Cardiac fibroblast (primary cell): Measurements from ENCODE around the gene ZNF423.

ENCODE experiments used
- DNase-seq, 2 donors: peaks; one replicate each; pipeline versions ENCODE4 v3.0.0 to v3.0.0-alpha.2; 2010; ENCODE audit warnings: low read depth in 2 of 2
- H3K4me3 ChIP-seq, 2 donors: replicated peaks in 1 of 2; 1 replicate in 1 of 2; 2 replicates in 1 of 2; pipeline ENCODE4 v1.5.1; 2011; ENCODE audit warnings: low read depth in 2 of 2, low read length in 2 of 2, mild to moderate bottlenecking in 2 of 2, moderate library complexity in 1 of 2
- TF ChIP-seq, protein P1 (sequence below): IDR thresholded peaks from one replicate; pipeline ENCODE4 v1.5.1; 2011; ENCODE audit warnings: low read depth, mild to moderate bottlenecking, low read length, inconsistent platforms

Gene ZNF423

GRCh38 chr16:49855822-49856671, at the start of gene ZNF423:
Gene ZNF423 (minus strand): TSS chr16:49856112. CDS start chr16:49855774, 338 bp downstream.
- TF ChIP-seq, protein P1, sequence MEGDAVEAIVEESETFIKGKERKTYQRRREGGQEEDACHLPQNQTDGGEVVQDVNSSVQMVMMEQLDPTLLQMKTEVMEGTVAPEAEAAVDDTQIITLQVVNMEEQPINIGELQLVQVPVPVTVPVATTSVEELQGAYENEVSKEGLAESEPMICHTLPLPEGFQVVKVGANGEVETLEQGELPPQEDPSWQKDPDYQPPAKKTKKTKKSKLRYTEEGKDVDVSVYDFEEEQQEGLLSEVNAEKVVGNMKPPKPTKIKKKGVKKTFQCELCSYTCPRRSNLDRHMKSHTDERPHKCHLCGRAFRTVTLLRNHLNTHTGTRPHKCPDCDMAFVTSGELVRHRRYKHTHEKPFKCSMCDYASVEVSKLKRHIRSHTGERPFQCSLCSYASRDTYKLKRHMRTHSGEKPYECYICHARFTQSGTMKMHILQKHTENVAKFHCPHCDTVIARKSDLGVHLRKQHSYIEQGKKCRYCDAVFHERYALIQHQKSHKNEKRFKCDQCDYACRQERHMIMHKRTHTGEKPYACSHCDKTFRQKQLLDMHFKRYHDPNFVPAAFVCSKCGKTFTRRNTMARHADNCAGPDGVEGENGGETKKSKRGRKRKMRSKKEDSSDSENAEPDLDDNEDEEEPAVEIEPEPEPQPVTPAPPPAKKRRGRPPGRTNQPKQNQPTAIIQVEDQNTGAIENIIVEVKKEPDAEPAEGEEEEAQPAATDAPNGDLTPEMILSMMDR = no peak
- DNase-seq = no peak
- peak within 1 kb of the TSS; percentile 58 to 60 for H3K4me3 ChIP-seq

GRCh38 chr16:49904348-49905062, 48.6 kb upstream of the ZNF423 start:
- H3K4me3 ChIP-seq = no peak overlapping the region
- TF ChIP-seq, protein P1 = no peak
- no peak for DNase-seq

DNA sequence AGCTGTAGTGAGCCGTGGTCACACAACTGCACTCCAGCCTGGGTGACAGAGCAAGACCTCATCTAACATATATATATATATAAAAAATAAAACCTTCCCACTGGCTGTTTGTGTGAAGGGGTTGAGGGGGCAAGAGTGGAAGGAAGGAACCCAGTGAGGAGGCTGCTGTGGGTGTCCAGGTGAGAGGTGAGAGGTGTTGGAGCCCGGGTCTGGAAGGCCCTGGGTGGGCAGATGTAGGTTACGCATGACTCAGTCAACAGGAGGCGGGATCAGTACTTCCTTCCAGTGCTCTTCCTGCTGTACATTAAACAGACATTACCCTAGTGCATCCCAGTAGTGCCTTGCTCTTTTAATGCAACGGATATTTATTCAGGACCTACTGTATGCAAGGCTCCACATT, 47.0 kb upstream of the ZNF423 start:
- H3K4me3 ChIP-seq = no peak overlapping the region
- TF ChIP-seq, protein P1 = no peak
- no peak for DNase-seq

DNA sequence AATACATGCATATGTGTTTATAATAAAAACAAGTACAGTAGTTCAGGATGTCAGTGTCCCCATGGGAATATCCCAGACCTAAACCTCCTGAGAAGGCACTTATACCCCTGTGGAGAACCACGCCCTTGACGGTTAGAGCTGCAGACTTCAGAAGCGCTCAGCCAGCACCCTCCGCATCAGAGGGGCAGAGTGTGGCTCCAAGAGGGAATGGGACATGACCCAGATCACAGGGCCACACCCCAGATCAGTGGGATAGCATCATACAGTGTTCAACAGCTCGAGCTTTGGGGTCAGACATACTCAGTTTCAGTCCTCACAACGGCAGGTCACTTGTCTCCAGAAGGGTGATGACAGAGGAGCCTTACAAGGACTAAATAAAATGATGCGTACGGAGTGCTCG, 45.8 kb upstream of the ZNF423 start:
- H3K4me3 ChIP-seq = no peak overlapping the region
- TF ChIP-seq, protein P1 = no peak
- DNase-seq = no peak

DNA sequence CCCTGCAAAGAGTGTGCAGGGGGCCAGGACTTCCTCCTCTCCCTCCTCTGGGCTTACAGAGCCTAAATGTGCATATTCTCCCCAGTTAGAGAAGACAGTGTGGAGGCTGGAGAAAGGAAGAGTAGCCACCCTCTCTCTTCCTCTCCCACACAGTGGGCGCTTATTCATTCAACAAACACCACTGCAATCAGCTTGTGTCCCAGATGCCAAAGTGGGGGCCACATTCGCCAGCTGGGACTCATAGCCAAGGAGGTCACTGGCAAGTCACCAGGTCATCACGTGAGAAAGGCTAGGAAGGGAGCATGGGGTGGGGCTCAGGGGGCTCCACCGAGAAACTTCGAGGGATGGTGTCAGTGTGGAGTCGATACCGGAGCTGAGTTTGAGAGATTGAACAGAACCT, 45.0 kb upstream of the ZNF423 start:
- no peak overlapping the region for H3K4me3 ChIP-seq
- DNase-seq = no peak
- TF ChIP-seq, protein P1 = no peak

- H3K4me3 ChIP-seq = no peak overlapping the region
- no peak for DNase-seq
- TF ChIP-seq, protein P1 = no peak
Measured at GRCh38 chr16:49899991-49900695, 44.2 kb upstream of the ZNF423 start.
